MM.1S (cell line): Measurements from ENCODE around the gene FBXO48.

Experiments
- DNase-seq: peaks from one replicate; pipeline ENCODE4 v3.0.0-alpha.2; 2015
- H2AFZ ChIP-seq: fragments of 300-600 bp; sonication (generic); 2 replicates; pipeline ENCODE4 v1.6.0; 2016; ENCODE audit warnings: antibody characterized with exemption, low read length
- H3F3A ChIP-seq: fragments of 300-600 bp; sonication (generic); 2 replicates; pipeline ENCODE4 v1.6.1; 2016; ENCODE audit warnings: mild to moderate bottlenecking, antibody characterized with exemption, low read length, moderate library complexity, mixed read lengths; ENCODE audit not compliant: insufficient read depth
- H3K27ac ChIP-seq: fragments of 300-600 bp; sonication (generic); 2 replicates; pipeline ENCODE4 v1.5.1; 2016; ENCODE audit warnings: mild to moderate bottlenecking, low read length
- H3K27me3 ChIP-seq: fragments of 300-600 bp; sonication (generic); replicated peaks from 2 replicates; pipeline ENCODE4 v1.6.0; 2016; ENCODE audit warnings: low read length; ENCODE audit not compliant: insufficient read depth
- H3K36me3 ChIP-seq: fragments of 300-600 bp; sonication (generic); replicated peaks from 2 replicates; pipeline ENCODE4 v1.6.1; 2016; ENCODE audit warnings: mild to moderate bottlenecking, low read length, mixed read lengths; ENCODE audit not compliant: insufficient read depth
- H3K4me1 ChIP-seq: fragments of 300-600 bp; sonication (generic); 2 replicates; pipeline ENCODE4 v1.6.1; 2016; ENCODE audit warnings: low read length, mixed read lengths
- H3K4me2 ChIP-seq: fragments of 300-600 bp; sonication (generic); 2 replicates; pipeline ENCODE4 v1.6.0; 2016; ENCODE audit warnings: low read depth, low read length
- H3K4me3 ChIP-seq: fragments of 300-600 bp; sonication (generic); 2 replicates; pipeline ENCODE4 v1.5.1; 2016; ENCODE audit warnings: low read length, mixed read lengths
- H3K79me2 ChIP-seq: fragments of 300-600 bp; sonication (generic); 2 replicates; pipeline ENCODE4 v1.6.1; 2016; ENCODE audit warnings: mixed run types, low read length, mixed read lengths
- H3K9ac ChIP-seq: fragments of 300-600 bp; sonication (generic); 2 replicates; pipeline ENCODE4 v1.6.1; 2016; ENCODE audit warnings: low read length, mixed read lengths
- H3K9me2 ChIP-seq: fragments of 300-600 bp; sonication (generic); replicated peaks from 2 replicates; pipeline ENCODE4 v1.6.1; 2016; ENCODE audit warnings: mild to moderate bottlenecking, low read length, mixed read lengths; ENCODE audit not compliant: insufficient read depth
- H3K9me3 ChIP-seq: fragments of 300-600 bp; sonication (generic); replicated peaks from 2 replicates; pipeline ENCODE4 v1.6.1; 2016; ENCODE audit warnings: mild to moderate bottlenecking, low read length, mixed read lengths; ENCODE audit not compliant: insufficient read depth
- H4K20me1 ChIP-seq: fragments of 300-600 bp; sonication (generic); 2 replicates; pipeline ENCODE4 v1.6.1; 2016; ENCODE audit warnings: mild to moderate bottlenecking, low read length, moderate library complexity, mixed read lengths; ENCODE audit not compliant: insufficient read depth
- CTCF ChIP-seq: fragments of 300-600 bp; sonication (generic); IDR thresholded peaks from 2 replicates; pipeline ENCODE4 v1.5.1; 2016; ENCODE audit warnings: antibody characterized with exemption, low read length, mixed read lengths
- EZH2 ChIP-seq: fragments of 300-600 bp; sonication (generic); optimal IDR thresholded peaks from 2 replicates; pipeline ENCODE3; 2017; ENCODE audit warnings: low read depth, mild to moderate bottlenecking, antibody characterized with exemption, low read length, mixed read lengths
- EZH2phosphoT487 ChIP-seq: fragments of 300-600 bp; sonication (generic); IDR thresholded peaks from 2 replicates; pipeline ENCODE4 v1.6.1; 2018; ENCODE audit warnings: antibody characterized with exemption, low read length

The FBXO48 gene

GRCh38 chr2:68512966-68513365, 45.9 kb upstream of the FBXO48 start:
- Histone ChIP-seq H3K9me2 (no peaks in the 10 kb centered on the region), H3K79me2 (no peaks in the 10 kb centered on the region), H4K20me1 (no peaks in the 10 kb centered on the region), H3K4me3 (no peak overlapping the region), H3F3A (no peaks in the 10 kb centered on the region), H3K27ac (no peak overlapping the region), H3K9ac (no peak overlapping the region), H3K27me3 (no peaks in the 10 kb centered on the region), H3K9me3 (no peaks in the 10 kb centered on the region), H3K4me1 (no peaks in the 10 kb centered on the region), H3K4me2 (no peak overlapping the region), H2AFZ (no peak overlapping the region), H3K36me3 (no peaks in the 10 kb centered on the region)
- no peak for DNase-seq
- no peak for TF ChIP-seq EZH2
- TF ChIP-seq CTCF = no peak
- TF ChIP-seq EZH2phosphoT487 = no peak

GRCh38 chr2:68512326-68512725, 45.2 kb upstream of the FBXO48 start:
- H3K4me2 ChIP-seq = no peak overlapping the region
- no peak overlapping the region for H2AFZ ChIP-seq
- TF ChIP-seq CTCF = no peak
- no peak for TF ChIP-seq EZH2
- no peak for TF ChIP-seq EZH2phosphoT487
- no peaks in the 10 kb centered on the region for H3K79me2 ChIP-seq
- H3K4me1 ChIP-seq = no peaks in the 10 kb centered on the region
- H3K9me3 ChIP-seq = no peaks in the 10 kb centered on the region
- H3F3A ChIP-seq = no peaks in the 10 kb centered on the region
- no peak overlapping the region for H3K27ac ChIP-seq
- no peaks in the 10 kb centered on the region for H3K36me3 ChIP-seq
- H3K27me3 ChIP-seq = no peaks in the 10 kb centered on the region
- no peak overlapping the region for H3K9ac ChIP-seq
- DNase-seq = no peak
- no peak overlapping the region for H3K4me3 ChIP-seq
- no peaks in the 10 kb centered on the region for H4K20me1 ChIP-seq
- no peaks in the 10 kb centered on the region for H3K9me2 ChIP-seq

- H3K27ac ChIP-seq = no peak overlapping the region
- no peaks in the 10 kb centered on the region for H3K9me2 ChIP-seq
- TF ChIP-seq EZH2 = no peak
- TF ChIP-seq CTCF = no peak
- DNase-seq = no peak
- no peaks in the 10 kb centered on the region for H3K79me2 ChIP-seq
- H3K27me3 ChIP-seq = no peaks in the 10 kb centered on the region
- no peaks in the 10 kb centered on the region for H3K9me3 ChIP-seq
- no peaks in the 10 kb centered on the region for H3K36me3 ChIP-seq
- no peaks in the 10 kb centered on the region for H4K20me1 ChIP-seq
- H3K4me3 ChIP-seq = no peak overlapping the region
- no peak overlapping the region for H3K9ac ChIP-seq
- H3K4me2 ChIP-seq = no peak overlapping the region
- no peaks in the 10 kb centered on the region for H3F3A ChIP-seq
- no peaks in the 10 kb centered on the region for H3K4me1 ChIP-seq
- no peak overlapping the region for H2AFZ ChIP-seq
Measured at GRCh38 chr2:68506170-68506569, 39.1 kb upstream of the FBXO48 start.
